Endothelial cell of umbilical vein (primary cell): ENCODE results near the gene BCAR3.

Source experiments
- POLR2A ChIP-seq: IDR thresholded peaks from 2 replicates; pipeline ENCODE4 v1.6.1; 2012; ENCODE audit warnings: low read depth, mild to moderate bottlenecking, control low read depth, low read length
- TF ChIP-seq, protein P1 (sequence below), 2 donors: IDR thresholded peaks; 1 replicate in 1 of 2; 2 replicates in 1 of 2; pipeline ENCODE4 v1.5.1; 2011; ENCODE audit warnings: low read length in 2 of 2, mild to moderate bottlenecking in 2 of 2, moderate library complexity in 2 of 2, control low read depth in 1 of 2, inconsistent platforms in 1 of 2, low read depth in 1 of 2; ENCODE audit not compliant: insufficient read depth in 1 of 2; ENCODE audit errors: extremely low read depth in 1 of 2

DNA sequence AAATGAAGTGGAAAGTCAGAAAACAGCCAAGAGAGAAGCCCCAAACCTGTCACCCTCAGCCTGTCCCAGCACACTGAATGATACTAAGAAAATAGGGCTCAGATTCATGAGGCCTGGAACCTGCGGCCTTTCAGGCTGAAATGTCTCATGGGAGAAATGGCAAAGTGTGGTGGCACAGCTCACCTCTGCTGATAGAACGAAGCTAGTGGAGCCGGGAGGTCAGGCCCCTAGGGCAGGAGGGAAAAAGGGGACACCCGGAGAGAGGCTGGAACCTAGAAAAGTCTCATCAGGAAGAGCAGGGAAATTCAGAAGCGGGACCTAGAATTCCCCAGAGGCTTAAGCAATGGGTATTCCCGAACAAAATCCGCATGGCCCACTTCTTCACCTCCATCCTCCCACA is 107.1 kb downstream of the BCAR3 start:
- TF ChIP-seq, protein P1, sequence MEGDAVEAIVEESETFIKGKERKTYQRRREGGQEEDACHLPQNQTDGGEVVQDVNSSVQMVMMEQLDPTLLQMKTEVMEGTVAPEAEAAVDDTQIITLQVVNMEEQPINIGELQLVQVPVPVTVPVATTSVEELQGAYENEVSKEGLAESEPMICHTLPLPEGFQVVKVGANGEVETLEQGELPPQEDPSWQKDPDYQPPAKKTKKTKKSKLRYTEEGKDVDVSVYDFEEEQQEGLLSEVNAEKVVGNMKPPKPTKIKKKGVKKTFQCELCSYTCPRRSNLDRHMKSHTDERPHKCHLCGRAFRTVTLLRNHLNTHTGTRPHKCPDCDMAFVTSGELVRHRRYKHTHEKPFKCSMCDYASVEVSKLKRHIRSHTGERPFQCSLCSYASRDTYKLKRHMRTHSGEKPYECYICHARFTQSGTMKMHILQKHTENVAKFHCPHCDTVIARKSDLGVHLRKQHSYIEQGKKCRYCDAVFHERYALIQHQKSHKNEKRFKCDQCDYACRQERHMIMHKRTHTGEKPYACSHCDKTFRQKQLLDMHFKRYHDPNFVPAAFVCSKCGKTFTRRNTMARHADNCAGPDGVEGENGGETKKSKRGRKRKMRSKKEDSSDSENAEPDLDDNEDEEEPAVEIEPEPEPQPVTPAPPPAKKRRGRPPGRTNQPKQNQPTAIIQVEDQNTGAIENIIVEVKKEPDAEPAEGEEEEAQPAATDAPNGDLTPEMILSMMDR (IDR thresholded peaks at IDR 0.05; ENCODE audit: extremely low read depth in 1 of 2, insufficient read depth in 1 of 2, low read depth in 1 of 2, low read length in 2 of 2), result no peak
- TF ChIP-seq POLR2A, result no peak
